AG10803 (cell line): ENCODE measurements around the gene NAA38.
"Not testable (repeated sequence)": the region's sequence is repeated elsewhere in the genome, so short reads cannot be mapped to it uniquely, and the experiment has no call there.

Source experiments
- DNase-seq: peaks from one replicate; pipeline ENCODE4 v3.0.0; 2010; ENCODE audit warnings: low read depth
- H3K4me3 ChIP-seq: 2 replicates; pipeline ENCODE4 v1.5.1; 2011; ENCODE audit warnings: mild to moderate bottlenecking, low read length, control low read depth
- TF ChIP-seq, protein P1 (sequence below): conservative IDR thresholded peaks from 2 replicates; pipeline ENCODE4 v1.5.1; 2011; ENCODE audit warnings: mild to moderate bottlenecking, low read length, control low read depth, inconsistent platforms

The NAA38 gene

GRCh38 chr17:7880076-7880868 is 22.9 kb upstream of the NAA38 start:
- TF ChIP-seq, protein P1, sequence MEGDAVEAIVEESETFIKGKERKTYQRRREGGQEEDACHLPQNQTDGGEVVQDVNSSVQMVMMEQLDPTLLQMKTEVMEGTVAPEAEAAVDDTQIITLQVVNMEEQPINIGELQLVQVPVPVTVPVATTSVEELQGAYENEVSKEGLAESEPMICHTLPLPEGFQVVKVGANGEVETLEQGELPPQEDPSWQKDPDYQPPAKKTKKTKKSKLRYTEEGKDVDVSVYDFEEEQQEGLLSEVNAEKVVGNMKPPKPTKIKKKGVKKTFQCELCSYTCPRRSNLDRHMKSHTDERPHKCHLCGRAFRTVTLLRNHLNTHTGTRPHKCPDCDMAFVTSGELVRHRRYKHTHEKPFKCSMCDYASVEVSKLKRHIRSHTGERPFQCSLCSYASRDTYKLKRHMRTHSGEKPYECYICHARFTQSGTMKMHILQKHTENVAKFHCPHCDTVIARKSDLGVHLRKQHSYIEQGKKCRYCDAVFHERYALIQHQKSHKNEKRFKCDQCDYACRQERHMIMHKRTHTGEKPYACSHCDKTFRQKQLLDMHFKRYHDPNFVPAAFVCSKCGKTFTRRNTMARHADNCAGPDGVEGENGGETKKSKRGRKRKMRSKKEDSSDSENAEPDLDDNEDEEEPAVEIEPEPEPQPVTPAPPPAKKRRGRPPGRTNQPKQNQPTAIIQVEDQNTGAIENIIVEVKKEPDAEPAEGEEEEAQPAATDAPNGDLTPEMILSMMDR = no peak
- no peak for DNase-seq
- H3K4me3 ChIP-seq = no peak overlapping the region

DNA sequence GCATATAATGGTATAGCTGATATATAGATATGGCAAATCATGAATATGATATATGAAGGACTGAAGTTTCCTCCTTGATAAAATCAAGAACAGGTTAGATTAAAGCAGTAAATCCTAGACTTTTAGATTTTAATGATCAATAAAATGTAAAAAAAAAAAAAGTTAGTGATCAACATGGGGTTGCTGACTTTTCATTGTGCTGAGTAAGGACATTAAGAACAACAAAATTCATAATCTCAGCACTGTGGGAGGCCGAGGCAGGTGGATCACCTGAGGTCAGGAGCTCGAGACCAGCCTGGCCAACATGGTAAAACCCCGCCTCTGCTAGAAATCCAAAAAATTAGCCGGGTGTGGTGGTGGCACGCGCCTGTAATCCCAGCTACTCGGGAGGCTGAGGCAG is 20.9 kb upstream of the NAA38 start:
- TF ChIP-seq, protein P1 = no peak
- H3K4me3 ChIP-seq = no peak overlapping the region
- DNase-seq = no peak

DNA sequence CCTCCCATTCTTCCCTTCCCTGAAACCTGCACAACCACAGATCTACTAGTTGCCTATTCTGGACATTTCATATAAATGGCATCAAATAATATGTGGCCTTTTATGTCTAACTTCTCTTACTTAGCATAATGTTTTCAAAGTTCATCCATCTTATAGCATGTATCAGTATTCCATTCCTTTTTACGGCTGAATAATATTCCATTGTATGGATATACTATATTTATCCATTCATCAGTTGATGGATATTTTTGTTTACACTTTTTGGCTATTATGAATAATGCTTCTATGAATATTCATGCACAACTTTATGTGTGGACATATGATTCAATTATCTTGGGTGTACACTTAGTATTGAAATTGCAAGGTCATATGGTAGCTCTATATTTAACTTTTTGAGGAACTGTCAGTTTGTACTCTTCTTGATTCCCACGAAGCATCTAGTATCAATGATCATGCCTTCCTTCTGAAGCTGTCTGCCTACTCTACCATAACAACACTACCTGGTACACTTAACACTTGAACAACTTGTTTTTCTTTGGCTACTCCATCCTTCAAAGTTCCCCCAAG is 18.5 kb upstream of the NAA38 start:
- TF ChIP-seq, protein P1 = no peak
- no peak overlapping the region for H3K4me3 ChIP-seq
- DNase-seq = no peak

GRCh38 chr17:7873051-7873450 is 15.7 kb upstream of the NAA38 start:
- no peak overlapping the region for H3K4me3 ChIP-seq
- TF ChIP-seq, protein P1 = no peak
- DNase-seq = no peak

GRCh38 chr17:7867881-7868329 is 10.5 kb upstream of the NAA38 start:
- no peak for DNase-seq
- no peak overlapping the region for H3K4me3 ChIP-seq
- TF ChIP-seq, protein P1 = no peak

DNA sequence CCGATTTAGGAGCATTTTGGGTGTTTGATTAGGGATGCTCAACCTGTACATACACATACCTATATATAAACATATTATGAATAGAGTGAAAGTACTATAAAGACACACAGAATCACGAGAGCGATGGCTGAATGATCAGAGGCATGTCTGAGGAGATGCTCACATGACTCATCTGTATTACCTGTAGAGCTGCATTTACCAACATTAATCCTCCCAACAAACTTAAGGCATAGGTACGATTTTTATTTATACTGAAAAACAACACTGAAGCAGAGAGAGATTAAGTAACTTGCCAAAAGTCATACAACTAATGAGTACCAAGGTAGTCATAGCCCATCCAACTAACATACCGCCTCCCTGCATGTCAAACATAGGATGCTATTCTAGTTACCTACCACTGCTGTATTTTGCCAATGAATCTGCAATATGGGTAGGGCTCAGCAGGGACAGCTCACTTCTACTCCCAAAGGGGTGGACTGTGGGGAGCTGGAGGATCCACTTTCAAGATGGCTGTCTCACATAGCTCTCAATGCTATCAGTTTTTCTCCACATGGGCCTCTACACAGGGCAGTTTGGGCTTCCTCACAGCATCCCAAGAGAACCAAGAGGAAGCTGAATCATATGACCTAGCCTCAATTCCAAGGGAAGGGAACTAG is 7.8 kb upstream of the NAA38 start:
- DNase-seq = no peak
- H3K4me3 ChIP-seq = no peak overlapping the region
- TF ChIP-seq, protein P1 = no peak

DNA sequence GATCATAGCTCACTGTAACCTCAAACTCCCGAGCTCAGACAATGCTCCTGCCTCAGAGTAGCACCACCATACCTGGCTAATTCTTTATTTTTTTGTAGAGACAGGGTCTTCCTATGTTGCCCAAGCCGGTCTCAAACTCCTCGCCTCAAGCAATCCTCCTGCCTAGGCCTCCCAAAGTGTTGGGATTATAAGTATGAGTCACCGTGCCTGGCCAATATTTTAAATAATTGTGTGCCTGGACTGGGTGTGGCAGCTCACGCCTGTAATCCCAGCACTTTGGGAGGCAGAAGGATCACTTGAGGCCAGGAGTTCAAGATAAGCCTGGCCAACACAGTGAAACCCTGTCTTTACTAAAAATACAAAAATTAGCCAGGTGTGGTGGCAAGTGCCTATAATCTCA is 7.0 kb upstream of the NAA38 start:
- not testable (repeated sequence) for DNase-seq, H3K4me3 ChIP-seq
